GM23248 (cell line): ENCODE results near the gene NRCAM. TPM values are rescaled to one million over a fixed set of nuclear protein-coding genes. Genes with fewer than 3 reads are reported as not detected.
A peak's percentile ranks its signal among the peaks of the same experiment; 100 is the strongest.

ENCODE experiments used
- DNase-seq: peaks from one replicate; pipeline ENCODE4 v3.0.0-alpha.2; 2015
- H2AFZ ChIP-seq: fragments of 200-600 bp; sonication (generic); 2 replicates; pipeline ENCODE4 v1.6.1; 2016; ENCODE audit warnings: antibody characterized with exemption
- H3F3A ChIP-seq: fragments of 200-600 bp; sonication (generic); 2 replicates; pipeline ENCODE4 v1.6.1; 2016; ENCODE audit warnings: mild to moderate bottlenecking, antibody characterized with exemption, mixed run types; ENCODE audit not compliant: insufficient read depth
- H3K27ac ChIP-seq: fragments of 200-600 bp; sonication (generic); 2 replicates; pipeline ENCODE4 v1.5.1; 2016; ENCODE audit warnings: mild to moderate bottlenecking
- H3K27me3 ChIP-seq: fragments of 200-600 bp; sonication (generic); replicated peaks from 2 replicates; pipeline ENCODE4 v1.6.1; 2016; ENCODE audit warnings: mild to moderate bottlenecking; ENCODE audit not compliant: insufficient read depth
- H3K36me3 ChIP-seq: fragments of 200-600 bp; sonication (generic); 2 replicates; pipeline ENCODE4 v1.6.1; 2016; ENCODE audit warnings: low read depth, mild to moderate bottlenecking
- H3K4me1 ChIP-seq: fragments of 200-600 bp; sonication (generic); 2 replicates; pipeline ENCODE4 v1.6.1; 2016; ENCODE audit warnings: mild to moderate bottlenecking; ENCODE audit not compliant: insufficient read depth
- H3K4me2 ChIP-seq: fragments of 200-600 bp; sonication (generic); one replicate; pipeline ENCODE4 v1.6.1; 2016; ENCODE audit warnings: mild to moderate bottlenecking; ENCODE audit not compliant: unreplicated experiment
- H3K4me3 ChIP-seq: fragments of 200-600 bp; sonication (generic); 2 replicates; pipeline ENCODE4 v1.5.1; 2016; ENCODE audit warnings: mild to moderate bottlenecking
- H3K79me2 ChIP-seq: fragments of 200-600 bp; sonication (generic); 2 replicates; pipeline ENCODE4 v1.6.1; 2016; ENCODE audit warnings: mild to moderate bottlenecking; ENCODE audit not compliant: insufficient read depth
- H3K9ac ChIP-seq: fragments of 200-600 bp; sonication (generic); 2 replicates; pipeline ENCODE4 v1.6.1; 2016; ENCODE audit warnings: mild to moderate bottlenecking
- H3K9me2 ChIP-seq: fragments of 200-600 bp; sonication (generic); 2 replicates; pipeline ENCODE4 v1.6.1; 2016; ENCODE audit warnings: mixed run types, mild to moderate bottlenecking, moderate library complexity; ENCODE audit not compliant: insufficient read depth
- H3K9me3 ChIP-seq: fragments of 200-600 bp; sonication (generic); one replicate; pipeline ENCODE4 v1.6.1; 2017; ENCODE audit warnings: low read depth
- H4K20me1 ChIP-seq: fragments of 200-600 bp; sonication (generic); 2 replicates; pipeline ENCODE4 v1.6.0; 2016; ENCODE audit not compliant: insufficient read depth
- EZH2 ChIP-seq: fragments of 200-600 bp; sonication (generic); IDR thresholded peaks from 2 replicates; pipeline ENCODE4 v1.6.1; 2018; ENCODE audit warnings: antibody characterized with exemption, mild to moderate bottlenecking; ENCODE audit not compliant: insufficient read depth, poor library complexity, severe bottlenecking
- EZH2phosphoT487 ChIP-seq: fragments of 200-600 bp; sonication (generic); IDR thresholded peaks from 2 replicates; pipeline ENCODE4 v1.6.1; 2018; ENCODE audit warnings: antibody characterized with exemption, moderate library complexity, mild to moderate bottlenecking, low read depth; ENCODE audit not compliant: insufficient read depth
- WGBS, 2 experiments: methylation state at CpG; one replicate each; pipeline ENCODE4 v1.1.6; 2015 to 2017; ENCODE audit warnings: low lambda C conversion rate in 2 of 2, low coverage in 1 of 2; ENCODE audit errors: missing lambda C conversion rate in 2 of 2; 5-methylcytosine and 5-hydroxymethylcytosine counted together
- in situ Hi-C: fragments of 300-500 bp; cut with MboI; formaldehyde crosslinking; loops from 2 replicates; pipeline ENCODE4 v1.15.0; 2020
- polyA plus RNA-seq: library from polyadenylated mRNA; unstranded; fragments of >200 nt; fragmentation: Nextera tagmentation; extraction: Ambion mirVana; gene quantifications from 2 replicates; pipeline ENCODE4 v1.2.1, GENCODE V29; 2016
- total RNA-seq: library from RNA; depleted of rRNA; stranded (reverse); fragments of >200 nt; shearing (Covaris generic); gene quantifications from 2 replicates; pipeline ENCODE4 v1.2.3, GENCODE V29; 2014

NRCAM gene
- total and polyA plus RNA-seq, 2 experiments from 2014 or later: 5.1 to 7.0 TPM

DNA sequence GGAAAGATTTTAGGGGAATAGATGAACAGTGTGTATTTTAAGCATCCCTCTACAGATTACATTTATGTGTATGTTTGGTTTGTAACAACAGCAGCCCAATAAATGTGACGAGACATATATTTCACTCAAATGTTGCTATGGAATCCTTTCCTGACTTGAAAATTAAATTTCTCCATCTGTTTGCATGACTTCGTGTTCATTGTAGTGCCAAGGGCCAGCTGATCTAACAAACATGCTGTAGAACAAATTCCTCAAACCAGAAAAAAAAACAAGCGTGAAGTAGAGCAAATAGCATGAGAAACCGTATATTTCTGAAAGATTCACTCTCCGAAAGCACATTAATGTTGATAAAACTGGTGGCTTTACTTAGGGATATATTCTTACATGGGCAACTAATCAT is 87.8 kb downstream of the NRCAM start:
- in situ Hi-C loops: no loop called here
- no peaks in the 10 kb centered on the region for H3K4me1 ChIP-seq
- no peaks in the 10 kb centered on the region for H3K27me3 ChIP-seq
- no peak overlapping the region for H3K27ac ChIP-seq
- H3K4me3 ChIP-seq: no peak overlapping the region
- peak overlapping the region; percentile 30; the same call in 1 of the 2 replicates for H2AFZ ChIP-seq
- no peaks in the 10 kb centered on the region for H3K36me3 ChIP-seq
- no peaks in the 10 kb centered on the region for H3K9me3 ChIP-seq
- WGBS, 2 experiments: 43 to 47% methylated on average over 5 of the region's 5 CpGs
- no peaks in the 10 kb centered on the region for H4K20me1 ChIP-seq
- TF ChIP-seq EZH2 (no peak), EZH2phosphoT487 (no peak)
- H3K9ac ChIP-seq: no peak overlapping the region
- no peak overlapping the region for H3K4me2 ChIP-seq
- H3K9me2 ChIP-seq: no peaks in the 10 kb centered on the region
- peak; percentile 20 for DNase-seq
- H3K79me2 ChIP-seq: no peaks in the 10 kb centered on the region
- no peaks in the 10 kb centered on the region for H3F3A ChIP-seq

DNA sequence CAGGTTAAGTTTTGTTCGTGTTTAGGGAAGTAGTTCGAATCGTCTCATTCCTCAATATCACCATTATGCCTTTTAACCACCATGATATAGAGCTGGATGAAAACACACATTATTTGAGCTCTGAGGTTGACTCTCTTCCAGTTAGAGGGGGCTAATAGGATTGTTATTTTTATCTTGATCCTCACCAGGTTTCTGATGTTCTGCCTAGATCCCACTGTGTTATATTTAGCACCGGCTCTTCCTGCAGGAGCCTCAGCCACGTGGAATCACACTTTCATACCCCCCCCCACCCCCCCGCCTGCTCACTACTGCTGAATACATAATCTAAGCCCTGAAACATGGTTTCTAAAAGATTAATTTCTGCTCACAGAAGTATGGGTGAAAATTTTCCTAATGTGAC is 88.3 kb downstream of the NRCAM start:
- H3K9ac ChIP-seq: no peak overlapping the region
- H3K27ac ChIP-seq: no peak overlapping the region
- in situ Hi-C loops: no loop called here
- H4K20me1 ChIP-seq: no peaks in the 10 kb centered on the region
- no peaks in the 10 kb centered on the region for H3K27me3 ChIP-seq
- H3K36me3 ChIP-seq: no peaks in the 10 kb centered on the region
- no peaks in the 10 kb centered on the region for H3K9me3 ChIP-seq
- TF ChIP-seq EZH2phosphoT487: no peak
- TF ChIP-seq EZH2: no peak
- no peaks in the 10 kb centered on the region for H3K79me2 ChIP-seq
- 54 to 59% methylated on average over 6 of the region's 6 CpGs for WGBS, 2 experiments
- no peak overlapping the region for H3K4me2 ChIP-seq
- no peaks in the 10 kb centered on the region for H3F3A ChIP-seq
- H3K4me3 ChIP-seq: no peak overlapping the region
- H3K9me2 ChIP-seq: no peaks in the 10 kb centered on the region
- no peaks in the 10 kb centered on the region for H3K4me1 ChIP-seq
- DNase-seq: no peak
- H2AFZ ChIP-seq: no peak overlapping the region

DNA sequence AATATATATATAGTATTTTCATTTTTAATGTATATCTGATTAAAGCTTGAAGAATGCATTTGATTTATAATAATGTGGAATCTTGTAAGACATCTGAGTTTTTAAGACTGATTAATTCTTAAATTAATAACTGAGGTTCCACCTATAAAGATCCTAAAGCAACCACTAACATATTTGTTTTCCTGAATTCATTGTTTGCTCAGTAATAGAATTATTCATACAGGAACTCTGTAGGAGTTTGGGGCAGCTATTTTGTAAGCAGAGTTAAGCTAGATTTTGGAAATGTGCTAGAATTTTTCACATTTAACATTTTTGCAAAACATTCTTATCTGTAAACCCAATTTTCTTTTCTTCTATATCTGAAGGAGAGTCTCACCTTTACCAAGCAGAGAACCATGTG is 88.9 kb downstream of the NRCAM start:
- Histone ChIP-seq H3K9me2 (no peaks in the 10 kb centered on the region), H3K4me2 (no peak overlapping the region), H3K27ac (no peak overlapping the region), H2AFZ (no peak overlapping the region), H3F3A (no peaks in the 10 kb centered on the region), H3K36me3 (no peaks in the 10 kb centered on the region), H3K79me2 (no peaks in the 10 kb centered on the region), H3K27me3 (no peaks in the 10 kb centered on the region), H3K9ac (no peak overlapping the region), H3K4me3 (no peak overlapping the region), H4K20me1 (no peaks in the 10 kb centered on the region), H3K9me3 (no peaks in the 10 kb centered on the region), H3K4me1 (no peaks in the 10 kb centered on the region)
- TF ChIP-seq EZH2phosphoT487: no peak
- TF ChIP-seq EZH2: no peak
- in situ Hi-C loops: no loop called here
- no peak for DNase-seq

- Histone ChIP-seq H3K4me3 (no peak overlapping the region), H3K4me1 (no peaks in the 10 kb centered on the region), H3K9ac (no peak overlapping the region), H3K36me3 (no peaks in the 10 kb centered on the region), H3K79me2 (no peaks in the 10 kb centered on the region), H3K27me3 (no peaks in the 10 kb centered on the region), H3K4me2 (no peak overlapping the region), H4K20me1 (no peaks in the 10 kb centered on the region), H3F3A (no peaks in the 10 kb centered on the region), H3K9me2 (no peaks in the 10 kb centered on the region), H3K9me3 (no peaks in the 10 kb centered on the region), H3K27ac (no peak overlapping the region), H2AFZ (no peak overlapping the region)
- in situ Hi-C loops: no loop called here
- DNase-seq: no peak
- TF ChIP-seq EZH2: no peak
- TF ChIP-seq EZH2phosphoT487: no peak
Measured at GRCh38 chr7:108363659-108364058, 92.6 kb downstream of the NRCAM start.

- Histone ChIP-seq H3K4me2 (no peak overlapping the region), H3K9me2 (no peaks in the 10 kb centered on the region), H3K9ac (no peak overlapping the region), H3K79me2 (no peaks in the 10 kb centered on the region), H3K36me3 (no peaks in the 10 kb centered on the region), H3K9me3 (no peaks in the 10 kb centered on the region), H3K4me3 (no peak overlapping the region), H2AFZ (no peak overlapping the region), H3F3A (no peaks in the 10 kb centered on the region), H3K27ac (no peak overlapping the region), H4K20me1 (no peaks in the 10 kb centered on the region), H3K27me3 (no peaks in the 10 kb centered on the region), H3K4me1 (no peaks in the 10 kb centered on the region)
- in situ Hi-C loops: no loop called here
- no peak for TF ChIP-seq EZH2phosphoT487
- no peak for TF ChIP-seq EZH2
- DNase-seq: no peak
- 44 to 50% methylated on average over 2 of the region's 2 CpGs for WGBS, 2 experiments
Measured at GRCh38 chr7:108360058-108360800, 96.0 kb downstream of the NRCAM start.
